ENCODE data around the gene CLIP4. TPM values are rescaled to one million over a fixed set of nuclear protein-coding genes. Genes with fewer than 3 reads are reported as not detected.
"Not testable (repeated sequence)": the region's sequence is repeated elsewhere in the genome, so short reads cannot be mapped to it uniquely, and the experiment has no call there.

Gene CLIP4
- polyA plus RNA-seq, 3 donors = 14.0 to 29.6 (median 14.1) TPM

DNA sequence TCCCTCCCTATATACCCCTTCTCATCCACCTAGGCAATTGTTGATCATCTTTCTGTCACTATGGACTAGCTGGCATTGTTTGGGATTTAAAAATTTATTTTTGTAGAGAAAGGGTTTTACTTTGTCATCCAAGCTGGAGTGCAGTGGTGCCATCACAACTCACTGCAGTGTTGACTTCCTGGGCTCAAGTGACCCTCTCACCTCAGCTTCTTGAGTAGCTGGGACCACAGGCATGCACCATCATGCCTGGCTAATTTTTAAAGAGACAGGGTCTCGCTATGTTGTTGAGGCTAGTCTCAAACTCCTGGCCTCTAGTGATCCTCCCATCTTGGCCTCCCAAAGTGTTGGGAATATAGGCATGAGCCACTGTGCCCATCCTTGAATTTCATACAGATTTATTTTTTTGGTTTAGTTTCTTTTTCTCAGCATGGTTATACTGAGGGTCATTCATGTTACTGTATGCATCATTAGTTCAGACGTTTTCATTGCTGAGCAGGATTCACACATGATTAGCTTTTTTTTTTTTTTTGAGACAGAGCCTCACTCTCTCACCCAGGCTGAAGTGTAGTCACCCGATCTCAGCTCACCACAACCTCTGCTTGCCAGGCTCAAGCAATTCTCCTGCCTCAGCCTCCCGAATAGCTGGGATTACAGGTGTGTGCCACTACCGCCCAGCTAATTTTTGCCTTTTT lies 32.3 kb upstream of the CLIP4 start:
- DNase-seq (ENCODE audit: extremely low read depth in 1 of 11, low read depth in 9 of 11, low spot score in 4 of 11) = no peak

GRCh38 chr2:29084554-29084953 lies 30.7 kb upstream of the CLIP4 start:
- no peak for DNase-seq (ENCODE audit: extremely low read depth in 1 of 11, low read depth in 9 of 11, low spot score in 4 of 11)

- not testable (repeated sequence) for DNase-seq (ENCODE audit: extremely low read depth in 1 of 11, low read depth in 9 of 11, low spot score in 4 of 11)
These were observed 24.9 kb upstream of the CLIP4 start for GRCh38 chr2:29090311-29090710.

- DNase-seq (ENCODE audit: extremely low read depth in 1 of 11, low read depth in 9 of 11, low spot score in 4 of 11) = no peak
These were observed 18.2 kb upstream of the CLIP4 start for GRCh38 chr2:29096969-29097368.

DNA sequence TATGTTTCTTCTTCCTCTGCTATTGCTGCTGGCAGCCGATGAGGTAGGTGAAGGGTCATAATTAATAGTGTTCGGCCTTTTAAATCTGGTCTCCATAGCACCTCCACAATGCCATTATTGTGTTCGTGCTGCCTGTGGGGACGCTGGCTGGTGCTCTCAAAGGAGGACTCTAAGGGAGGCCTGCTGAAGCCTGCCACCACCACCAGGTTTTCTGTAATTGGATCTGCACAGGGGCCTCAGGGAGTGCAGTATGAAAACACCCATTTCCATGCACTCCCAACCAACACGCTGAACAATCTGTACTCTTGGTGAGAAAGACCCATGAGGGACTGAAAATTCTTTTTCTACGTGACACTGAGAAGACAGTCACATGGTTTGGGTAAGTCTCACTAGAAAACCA lies 17.6 kb upstream of the CLIP4 start:
- DNase-seq (ENCODE audit: extremely low read depth in 1 of 11, low read depth in 9 of 11, low spot score in 4 of 11) = no peak

DNA sequence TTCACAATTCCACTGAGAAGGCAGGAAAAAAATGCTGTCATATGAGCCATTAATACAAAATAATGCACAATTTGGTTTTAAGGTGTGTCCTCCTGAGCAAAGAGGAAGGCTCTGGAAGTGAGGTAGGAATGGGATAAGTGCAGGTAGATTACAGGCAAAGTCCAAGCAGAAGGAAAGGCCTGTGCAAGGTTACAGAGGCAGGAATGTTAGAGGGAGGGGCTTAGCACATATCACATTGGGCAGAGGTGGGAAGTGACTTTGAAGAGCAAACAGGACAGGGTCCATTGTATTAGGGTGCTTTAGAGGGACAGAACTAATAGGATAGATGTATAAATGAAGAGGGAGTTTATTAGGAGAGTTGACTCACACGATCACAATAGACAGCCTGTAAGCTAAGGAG lies 14.7 kb upstream of the CLIP4 start:
- no peak for DNase-seq (ENCODE audit: extremely low read depth in 1 of 11, low read depth in 9 of 11, low spot score in 4 of 11)

DNA sequence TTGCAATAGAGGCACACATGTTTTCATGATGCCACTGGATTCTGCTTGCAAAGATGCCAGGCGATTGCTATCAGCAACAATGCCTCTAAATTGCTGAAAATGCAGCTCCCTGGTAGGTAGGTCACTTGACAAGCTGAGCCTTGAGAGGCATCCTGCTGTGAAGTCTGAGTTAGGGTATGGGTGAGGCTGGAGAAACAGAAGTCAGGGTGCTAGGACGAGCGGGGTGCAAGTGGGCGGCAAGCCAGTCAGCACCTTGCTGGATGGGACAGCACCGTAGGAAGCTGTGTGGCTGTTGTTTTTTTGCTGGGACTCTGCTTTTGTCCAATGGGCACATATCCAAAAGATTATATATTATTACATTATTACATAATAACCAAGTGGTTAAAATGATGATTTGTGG lies 10.5 kb upstream of the CLIP4 start:
- no peak for DNase-seq (ENCODE audit: extremely low read depth in 1 of 11, low read depth in 9 of 11, low spot score in 4 of 11)

- DNase-seq (ENCODE audit: extremely low read depth in 1 of 11, low read depth in 9 of 11, low spot score in 4 of 11) = no peak
These were observed 9.8 kb upstream of the CLIP4 start for GRCh38 chr2:29105375-29105774.

DNA sequence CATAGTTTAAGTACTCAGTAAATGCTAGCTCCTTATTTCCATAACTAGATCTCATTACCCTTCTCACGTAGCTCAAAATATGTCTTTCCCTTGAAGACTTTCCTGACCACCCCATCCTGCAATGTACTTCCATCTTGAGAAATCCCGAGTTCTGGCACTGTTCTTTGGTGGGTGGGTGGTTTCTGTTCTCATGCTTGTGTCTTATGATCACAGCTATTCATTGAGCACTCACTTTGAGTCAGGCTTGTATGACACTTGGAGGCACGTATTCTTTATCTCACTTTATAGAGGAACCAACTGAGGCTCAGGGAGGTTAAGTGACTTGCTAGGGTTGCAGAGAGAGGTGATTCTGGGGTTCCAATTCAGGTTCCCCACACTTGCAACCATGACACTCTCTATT lies 9.0 kb upstream of the CLIP4 start:
- DNase-seq (ENCODE audit: extremely low read depth in 1 of 11, low read depth in 9 of 11, low spot score in 4 of 11) = no peak

DNA sequence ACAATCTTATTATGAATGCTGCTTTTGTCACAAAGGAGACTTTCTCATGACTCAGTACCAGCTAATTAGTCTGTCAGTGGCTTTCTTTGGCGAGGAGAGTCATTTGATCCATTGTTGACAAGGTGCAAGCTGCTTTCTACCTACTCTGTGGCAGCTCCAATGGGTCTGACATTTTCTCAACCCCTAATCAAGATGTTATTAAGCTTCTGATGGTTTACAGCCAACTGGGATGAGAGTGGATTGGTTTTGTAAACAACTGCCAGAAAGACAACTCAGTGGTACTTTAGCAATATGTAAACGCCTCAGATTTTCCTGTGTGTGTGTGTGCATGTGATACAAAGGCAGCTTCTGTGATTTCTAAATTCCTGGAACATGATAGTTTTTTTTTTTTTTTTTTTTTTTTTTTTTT lies 8.2 kb upstream of the CLIP4 start:
- DNase-seq (ENCODE audit: extremely low read depth in 1 of 11, low read depth in 9 of 11, low spot score in 4 of 11) = no peak

GRCh38 chr2:29107547-29107946 lies 7.7 kb upstream of the CLIP4 start:
- not testable (repeated sequence) for DNase-seq (ENCODE audit: extremely low read depth in 1 of 11, low read depth in 9 of 11, low spot score in 4 of 11)

DNA sequence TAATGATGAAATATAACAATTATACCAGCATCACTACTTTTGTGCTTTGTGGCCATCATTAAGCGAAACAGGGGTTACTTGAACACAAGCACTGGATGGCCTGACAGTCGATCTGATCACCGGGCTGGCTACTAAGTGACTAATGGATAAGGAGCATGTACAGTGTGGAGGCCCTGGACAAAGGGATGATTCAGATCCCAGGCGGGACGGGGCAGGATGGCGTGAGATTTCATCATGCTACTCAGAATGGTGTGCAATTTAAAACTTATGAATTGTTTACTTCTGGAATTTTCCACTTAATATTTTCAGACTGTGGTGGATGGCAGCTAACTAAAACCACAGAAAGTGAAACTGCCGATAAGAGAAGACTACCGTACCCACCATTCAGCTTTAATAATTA lies 7.0 kb upstream of the CLIP4 start:
- DNase-seq (ENCODE audit: extremely low read depth in 1 of 11, low read depth in 9 of 11, low spot score in 4 of 11) = no peak

DNA sequence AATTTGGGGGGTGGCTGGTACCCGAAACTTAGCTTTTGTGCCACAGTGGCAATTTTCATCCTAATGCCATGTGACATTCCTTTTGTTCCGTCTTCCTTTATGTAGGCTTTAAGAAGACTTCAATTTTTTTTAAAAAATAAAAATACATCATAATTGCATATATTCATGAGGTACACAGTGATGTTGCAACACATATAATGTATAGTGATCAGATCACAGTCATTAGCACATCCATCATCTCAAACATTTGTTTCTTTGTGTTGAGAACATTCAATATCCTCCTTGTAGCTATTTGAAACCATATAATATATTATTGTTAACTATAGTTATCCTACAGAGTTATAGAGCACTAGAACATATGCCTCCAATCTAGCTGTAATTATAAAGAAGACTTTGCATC lies 6.0 kb upstream of the CLIP4 start:
- DNase-seq (ENCODE audit: extremely low read depth in 1 of 11, low read depth in 9 of 11, low spot score in 4 of 11) = no peak

GRCh38 chr2:29110916-29111535 lies 4.2 kb upstream of the CLIP4 start:
- no peak for DNase-seq (ENCODE audit: extremely low read depth in 1 of 11, low read depth in 9 of 11, low spot score in 4 of 11)

DNA sequence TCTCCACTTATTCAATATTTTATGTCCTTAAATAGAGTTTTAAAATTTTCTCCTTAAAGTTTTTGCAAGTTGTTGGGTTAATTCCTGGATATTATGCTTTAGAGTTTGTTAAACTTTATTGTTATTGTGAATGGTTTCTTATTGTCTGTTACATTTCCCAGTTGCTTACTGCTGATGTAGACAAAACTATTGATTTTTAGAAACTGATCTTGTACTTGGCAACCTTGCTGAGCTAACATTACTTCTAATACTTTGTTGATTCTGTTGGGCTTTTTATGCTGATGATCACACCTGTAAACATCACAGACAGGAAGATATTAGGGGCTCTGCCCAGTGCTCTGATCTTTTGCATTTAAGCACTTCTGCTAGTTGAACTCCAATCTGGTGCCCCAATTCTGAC lies 2.8 kb upstream of the CLIP4 start:
- DNase-seq (ENCODE audit: extremely low read depth in 1 of 11, low read depth in 9 of 11, low spot score in 4 of 11) = no peak

- DNase-seq (ENCODE audit: extremely low read depth in 1 of 11, low read depth in 9 of 11, low spot score in 4 of 11) = no peak
These were observed 2.1 kb upstream of the CLIP4 start for GRCh38 chr2:29113027-29113686.

DNA sequence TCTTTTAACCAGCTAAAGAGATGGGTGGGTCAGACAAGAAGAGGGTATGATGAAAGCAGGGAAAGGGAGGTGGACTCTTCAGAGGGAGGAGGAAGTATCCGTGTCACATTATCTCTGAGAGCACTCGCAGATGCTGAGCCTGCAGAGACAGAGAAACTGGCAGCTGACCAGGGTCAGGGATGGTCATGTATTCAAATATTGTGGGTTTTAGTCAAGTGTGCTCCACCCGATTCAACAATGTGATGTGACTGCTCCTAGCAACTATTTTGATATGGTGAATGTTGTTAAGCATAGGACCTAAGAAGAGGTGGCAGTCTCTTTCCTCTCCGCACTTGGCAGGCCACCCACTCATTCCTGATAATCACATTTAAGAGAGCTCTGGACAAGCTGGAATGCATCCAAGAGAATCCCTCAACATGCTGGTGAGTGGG lies 1.3 kb upstream of the CLIP4 start:
- DNase-seq (ENCODE audit: extremely low read depth in 1 of 11, low read depth in 9 of 11, low spot score in 4 of 11) = no peak

GRCh38 chr2:29114586-29114945 lies 649 bp upstream of the CLIP4 start:
- DNase-seq (ENCODE audit: extremely low read depth in 1 of 11, low read depth in 9 of 11, low spot score in 4 of 11) = no peak

DNA sequence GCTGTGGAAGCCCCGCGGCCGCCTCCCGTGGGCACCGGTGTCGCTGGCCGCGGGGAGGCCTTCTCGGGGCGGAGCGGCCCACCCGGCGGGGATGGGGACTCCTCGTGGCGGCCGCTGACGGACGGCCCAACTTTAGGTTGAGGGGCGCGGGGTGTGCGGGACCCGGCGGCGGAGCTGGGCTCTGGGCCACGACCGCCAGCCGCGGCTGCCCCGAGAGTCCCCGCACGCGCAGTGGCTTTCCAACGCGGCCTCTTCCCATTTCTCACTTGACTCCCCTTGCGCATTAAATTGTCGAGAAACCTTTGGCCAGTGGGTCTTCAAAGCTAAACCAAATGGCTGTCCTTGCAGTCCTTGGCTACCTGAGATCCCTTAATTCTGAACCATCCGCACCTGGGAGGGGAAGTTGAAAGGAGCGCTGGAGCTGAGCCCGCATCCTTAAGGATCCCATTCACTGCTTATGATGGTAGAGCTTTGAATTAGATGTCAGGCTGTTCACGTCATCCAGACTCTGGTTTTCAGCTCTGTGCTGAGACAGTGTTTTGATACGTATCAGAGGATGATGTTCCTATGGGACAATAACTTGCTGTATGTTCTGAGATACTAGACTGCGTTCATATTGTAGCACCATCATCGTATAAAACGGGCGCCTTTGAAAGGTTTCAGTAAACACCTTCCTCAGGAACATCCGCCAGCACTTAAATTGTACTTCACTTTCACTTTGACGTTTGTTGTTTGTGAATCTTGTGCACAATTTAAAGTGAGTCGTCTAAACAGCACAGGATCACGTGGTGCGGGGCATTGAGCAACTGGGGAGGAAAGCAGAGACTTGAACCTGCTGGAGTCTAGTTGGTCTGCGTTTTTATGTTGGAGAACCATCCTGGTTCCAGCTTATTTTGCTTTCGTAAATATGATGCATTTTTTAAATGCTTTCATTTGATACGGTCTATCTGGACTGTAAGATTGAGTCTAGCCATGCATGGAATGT lies 874 bp downstream of the CLIP4 start:
- peak in 4 of 11 donors; percentile 11 to 47 (median 18) for DNase-seq (ENCODE audit: extremely low read depth in 1 of 11, low read depth in 9 of 11, low spot score in 4 of 11)
